Mucosa of descending colon (tissue), 3 donors: Measurements from ENCODE around the gene ESRRA. TPM values are rescaled to one million over a fixed set of nuclear protein-coding genes. Genes with fewer than 3 reads are reported as not detected.

ENCODE experiments used
- ATAC-seq: fragments of 200-7000 bp; cut with Tn5 transposase; one replicate; pipeline ENCODE4 v1.9.1; 2020; ENCODE audit warnings: mild to moderate bottlenecking, moderate library complexity
- DNase-seq, 3 donors: peaks; one replicate each; pipeline ENCODE4 v3.0.0-alpha.2; 2020
- H3K36me3 ChIP-seq: fragments of 200-600 bp; one replicate; pipeline ENCODE4 v1.8.0; 2021; ENCODE audit warnings: low read depth, mild to moderate bottlenecking
- H3K4me1 ChIP-seq: fragments of 200-600 bp; one replicate; pipeline ENCODE4 v1.8.0; 2021; ENCODE audit warnings: low read depth, mild to moderate bottlenecking
- H3K4me3 ChIP-seq: fragments of 200-600 bp; one replicate; pipeline ENCODE4 v1.8.0; 2021; ENCODE audit warnings: mild to moderate bottlenecking
- H3K9me3 ChIP-seq: fragments of 200-600 bp; one replicate; pipeline ENCODE4 v1.8.0; 2021; ENCODE audit warnings: mild to moderate bottlenecking
- CTCF ChIP-seq: fragments of 200-600 bp; IDR thresholded peaks from one replicate; pipeline ENCODE4 v1.8.0; 2022; ENCODE audit warnings: antibody characterized with exemption, mild to moderate bottlenecking
- intact Hi-C, 2 donors: fragments of 100-400 bp; cut with DNase I in 1 of 2; cut with micrococcal nuclease in 1 of 2; formaldehyde crosslinking; loops; one replicate each; pipeline versions ENCODE4 v1.11.0 to v1.11.1; 2022; cut with DNase I, micrococcal nuclease
- total RNA-seq, 3 donors: library from RNA; stranded (reverse); fragmentation: NEBNext Ultra II Directional in 2 of 3; extraction: Animal tissue kit (Norgen Biotek cat#: 25700) in 2 of 3; gene quantifications; one replicate each; pipeline versions ENCODE4 v1.2.1 to v1.2.4, GENCODE V29; 2021 to 2023
- donor health status: DM: no; HTN: no; CAD: no; lungs with moderate emphysema.
- donor health status: DM: no; HTN: no; CAD: no.
- donor health status: DM: no; HTN: yes; CAD: no.

ESRRA gene
- total RNA-seq, 3 donors from 2014 or later, result 126 to 204 (median 183) TPM

GRCh38 chr11:64294774-64295173, 10.6 kb upstream of the ESRRA start:
- Histone ChIP-seq H3K4me1 (peaks cover 21% of the 10 kb centered on the region), H3K4me3 (no peak overlapping the region), H3K36me3 (no peaks in the 10 kb centered on the region), H3K9me3 (no peaks in the 10 kb centered on the region)
- no peak for DNase-seq
- intact Hi-C loops, result no loop called here
- no peak for ATAC-seq
- no peak for TF ChIP-seq CTCF

- TF ChIP-seq CTCF, result no peak
- Histone ChIP-seq H3K9me3 (no peaks in the 10 kb centered on the region), H3K4me1 (peaks cover 31% of the 10 kb centered on the region), H3K4me3 (no peak overlapping the region), H3K36me3 (no peaks in the 10 kb centered on the region)
- intact Hi-C loops, result no loop called here
- no peak for ATAC-seq
- no peak for DNase-seq
Observed at GRCh38 chr11:64295760-64296159, 9.6 kb upstream of the ESRRA start.

- DNase-seq (no peak), ATAC-seq (no peak)
- no peak for TF ChIP-seq CTCF
- no peaks in the 10 kb centered on the region for H3K36me3 ChIP-seq
- no peaks in the 10 kb centered on the region for H3K9me3 ChIP-seq
- no peak overlapping the region for H3K4me3 ChIP-seq
- peaks cover 35% of the 10 kb centered on the region for H3K4me1 ChIP-seq
- intact Hi-C loops, result no loop called here
Observed at GRCh38 chr11:64296236-64296635, 9.1 kb upstream of the ESRRA start.

DNA sequence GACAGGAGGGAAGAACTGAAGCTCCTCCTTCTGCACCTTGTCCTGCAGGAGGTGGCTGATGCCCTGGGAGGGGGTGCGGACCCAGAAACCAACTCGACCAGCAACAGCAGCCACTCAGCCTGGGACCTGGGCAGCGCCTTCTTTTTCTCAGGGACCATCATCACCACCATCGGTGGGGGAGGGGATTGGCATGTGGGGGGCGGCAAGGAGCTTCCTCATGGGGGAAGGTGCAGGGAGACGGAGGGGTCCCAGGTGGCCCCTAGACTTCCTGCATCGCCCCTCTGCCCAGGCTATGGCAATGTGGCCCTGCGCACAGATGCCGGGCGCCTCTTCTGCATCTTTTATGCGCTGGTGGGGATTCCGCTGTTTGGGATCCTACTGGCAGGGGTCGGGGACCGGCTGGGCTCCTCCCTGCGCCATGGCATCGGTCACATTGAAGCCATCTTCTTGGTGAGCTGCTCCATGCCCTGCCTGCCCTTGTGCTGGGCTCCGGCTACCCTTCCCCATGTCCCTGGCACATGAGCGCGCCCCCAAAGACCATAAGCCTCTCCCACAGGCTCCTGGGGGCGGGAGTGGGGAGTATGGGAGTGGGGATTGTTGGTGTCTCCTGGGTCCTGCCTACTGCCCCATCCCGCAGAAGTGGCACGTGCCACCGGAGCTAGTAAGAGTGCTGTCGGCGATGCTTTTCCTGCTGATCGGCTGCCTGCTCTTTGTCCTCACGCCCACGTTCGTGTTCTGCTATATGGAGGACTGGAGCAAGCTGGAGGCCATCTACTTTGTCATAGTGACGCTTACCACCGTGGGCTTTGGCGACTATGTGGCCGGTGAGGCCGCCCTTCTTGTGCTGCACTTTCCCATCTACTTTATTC, 8.3 kb upstream of the ESRRA start:
- Histone ChIP-seq H3K4me1 (peaks cover 27% of the 10 kb centered on the region), H3K4me3 (no peak overlapping the region), H3K9me3 (no peaks in the 10 kb centered on the region), H3K36me3 (no peaks in the 10 kb centered on the region)
- no peak for DNase-seq
- intact Hi-C loops, result no loop called here
- no peak for TF ChIP-seq CTCF
- no peak for ATAC-seq

- no peak for TF ChIP-seq CTCF
- H3K4me3 ChIP-seq, result no peak overlapping the region
- no peak for ATAC-seq
- peaks cover 23% of the 10 kb centered on the region for H3K4me1 ChIP-seq
- no peaks in the 10 kb centered on the region for H3K9me3 ChIP-seq
- intact Hi-C loops, result no loop called here
- H3K36me3 ChIP-seq, result no peaks in the 10 kb centered on the region
- DNase-seq, result peak in 2 of 3 donors; percentile 53 to 62
Observed at GRCh38 chr11:64297699-64298358, 7.5 kb upstream of the ESRRA start.
